HCT116 (cell line): Measurements from ENCODE around the gene AAR2. TPM values are rescaled to one million over a fixed set of nuclear protein-coding genes. Genes with fewer than 3 reads are reported as not detected.

Experiments used
- ATAC-seq: fragments of 200-7000 bp; cut with Tn5 transposase; 2 replicates; pipeline ENCODE4 v1.9.1; 2020; ENCODE audit warnings: mild to moderate bottlenecking, moderate library complexity
- BruUV-seq: library from RNA; stranded (reverse); fragments of 400-500 nt; replicated peaks from 2 replicates; lab custom pipeline; 2021; lab: Mats Ljungman, UMichigan
- CTCF ChIA-PET: fragments of 300-600 bp; sonication (Branson Sonifier 250); formaldehyde crosslinking; loops from one replicate; lab custom pipeline; 2021; ENCODE audit warnings: antibody characterized with exemption; lab: Charles Lee
- POLR2A ChIA-PET: fragments of 300-600, 350-600 bp; sonication (Branson Sonifier 250); formaldehyde crosslinking; loops from one replicate; lab custom pipeline; 2021; ENCODE audit warnings: antibody characterized with exemption; lab: Charles Lee
- RAD21 ChIA-PET, 2 experiments: fragments of 300-600 bp; sonication (Branson Sonifier 250); formaldehyde crosslinking; loops; one replicate each; lab custom pipeline; 2023; ENCODE audit warnings: low total read pairs in 2 of 2; ENCODE audit not compliant: uncharacterized antibody in 2 of 2, unreplicated experiment in 2 of 2, low non-redundant PET in 1 of 2; lab: Charles Lee
- DNase-seq: peaks from one replicate; pipeline ENCODE4 v3.0.0-alpha.2; 2010; ENCODE audit warnings: low read depth, low spot score
- H2AFZ ChIP-seq: fragments of 200-600 bp; shearing (Covaris generic), sonication (generic); 2 replicates; pipeline ENCODE4 v1.6.1; 2017; ENCODE audit warnings: low read depth, mixed run types, mixed read lengths, antibody characterized with exemption, low read length; ENCODE audit not compliant: poor library complexity, severe bottlenecking
- H3K27ac ChIP-seq: 2 replicates; pipeline ENCODE4 v1.5.1; 2012; ENCODE audit warnings: low read depth, low read length
- H3K27me3 ChIP-seq: fragments of 200-600 bp; sonication (generic); 2 replicates; pipeline ENCODE4 v1.6.1; 2016; ENCODE audit warnings: mixed run types, low read length, mixed read lengths; ENCODE audit not compliant: insufficient read depth
- H3K36me3 ChIP-seq, 2 experiments: fragments of 200-500 bp in 1 of 2; fragments of 200-600 bp in 1 of 2; sonication (Bioruptor generic) in 1 of 2; sonication (generic) in 1 of 2; 2 replicates each; pipeline versions ENCODE4 v1.5.1 to v1.6.1; 2014 to 2016; ENCODE audit warnings: low read length in 2 of 2, inconsistent platforms in 1 of 2, mixed read lengths in 1 of 2, mixed run types in 1 of 2; ENCODE audit not compliant: insufficient read depth in 2 of 2, control insufficient read depth in 1 of 2
- H3K4me1 ChIP-seq, 2 experiments: fragments of 200-600 bp in 1 of 2; sonication (generic) in 1 of 2; 2 replicates each; pipeline versions ENCODE4 v1.5.1 to v1.6.1; 2012 to 2017; ENCODE audit warnings: low read length in 2 of 2, inconsistent platforms in 1 of 2, mild to moderate bottlenecking in 1 of 2, mixed read lengths in 1 of 2, mixed run types in 1 of 2, moderate library complexity in 1 of 2; ENCODE audit not compliant: insufficient read depth in 2 of 2, control insufficient read depth in 1 of 2
- H3K4me2 ChIP-seq: fragments of 200-600 bp; sonication (generic); 2 replicates; pipeline ENCODE4 v1.6.1; 2017; ENCODE audit warnings: mixed run types, low read length, mixed read lengths
- H3K4me3 ChIP-seq, 2 experiments: fragments of 200-600 bp in 1 of 2; sonication (generic) in 1 of 2; replicated peaks in 1 of 2; 2 replicates each; pipeline ENCODE4 v1.5.1; 2011 to 2016; ENCODE audit warnings: low read length in 2 of 2, control low read depth in 1 of 2, low read depth in 1 of 2, mild to moderate bottlenecking in 1 of 2, mixed read lengths in 1 of 2, mixed run types in 1 of 2
- H3K79me2 ChIP-seq: fragments of 200-600 bp; sonication (generic); 2 replicates; pipeline ENCODE4 v1.6.1; 2017; ENCODE audit warnings: mild to moderate bottlenecking, mixed run types, low read length, moderate library complexity, mixed read lengths; ENCODE audit not compliant: insufficient read depth
- H3K9ac ChIP-seq: fragments of 200-600 bp; sonication (generic); 2 replicates; pipeline ENCODE4 v1.6.1; 2016; ENCODE audit warnings: low read length, mixed read lengths
- H3K9me2 ChIP-seq: fragments of 200-600 bp; sonication (generic), shearing (Covaris generic); 2 replicates; pipeline ENCODE4 v1.6.1; 2017; ENCODE audit warnings: mixed run types, mild to moderate bottlenecking, moderate library complexity; ENCODE audit not compliant: insufficient read depth
- H3K9me3 ChIP-seq, 2 experiments: fragments of 200-500 bp in 1 of 2; fragments of 200-600 bp in 1 of 2; sonication (Bioruptor generic) in 1 of 2; sonication (generic) in 1 of 2; 2 replicates each; pipeline ENCODE4 v1.6.1; 2014 to 2017; ENCODE audit warnings: low read length in 2 of 2, mixed read lengths in 2 of 2, inconsistent platforms in 1 of 2, low read depth in 1 of 2, mild to moderate bottlenecking in 1 of 2, mixed run types in 1 of 2, moderate library complexity in 1 of 2; ENCODE audit not compliant: control insufficient read depth in 1 of 2, insufficient read depth in 1 of 2
- H4K20me1 ChIP-seq: fragments of 200-600 bp; sonication (generic), shearing (Covaris generic); 2 replicates; pipeline ENCODE4 v1.6.1; 2017; ENCODE audit warnings: mixed run types, mild to moderate bottlenecking, moderate library complexity; ENCODE audit not compliant: insufficient read depth
- CTCF ChIP-seq, 3 experiments: fragments of 200-600 bp in 1 of 3; sonication (generic) in 1 of 3; IDR thresholded peaks in 2 of 3; conservative IDR thresholded peaks in 1 of 3; 2 replicates each; pipeline ENCODE4 v1.5.1; 2012 to 2017; ENCODE audit warnings: low read depth in 2 of 3, low read length in 2 of 3, antibody characterized with exemption in 1 of 3, borderline replicate concordance in 1 of 3, control low read depth in 1 of 3, mild to moderate bottlenecking in 1 of 3, mixed read lengths in 1 of 3, mixed run types in 1 of 3, moderate library complexity in 1 of 3; ENCODE audit not compliant: insufficient read depth in 1 of 3
- EZH2 ChIP-seq: fragments of 200-600 bp; sonication (generic); IDR thresholded peaks from 2 replicates; pipeline ENCODE4 v1.6.1; 2017; ENCODE audit warnings: antibody characterized with exemption, mixed run types
- MAX ChIP-seq: IDR thresholded peaks from 2 replicates; pipeline ENCODE4 v1.6.1; 2012
- POLR2A ChIP-seq: IDR thresholded peaks from 2 replicates; pipeline ENCODE4 v1.7.0; 2011; ENCODE audit warnings: borderline replicate concordance; ENCODE audit not compliant: insufficient read depth, insufficient read length; ENCODE audit errors: extremely low read depth
- REST ChIP-seq: IDR thresholded peaks from 2 replicates; pipeline ENCODE4 v1.6.1; 2012; ENCODE audit warnings: low read depth
- SIN3A ChIP-seq: IDR thresholded peaks from 2 replicates; pipeline ENCODE4 v1.6.1; 2012; ENCODE audit warnings: low read depth
- SP1 ChIP-seq: IDR thresholded peaks from 2 replicates; pipeline ENCODE4 v1.6.1; 2012; ENCODE audit warnings: low read depth
- SRF ChIP-seq: IDR thresholded peaks from 2 replicates; pipeline ENCODE4 v1.6.1; 2012; ENCODE audit warnings: low read depth
- YY1 ChIP-seq: IDR thresholded peaks from 2 replicates; pipeline ENCODE4 v1.6.1; 2011; ENCODE audit warnings: low read length, low read depth, moderate library complexity, mild to moderate bottlenecking; ENCODE audit not compliant: insufficient replicate concordance; ENCODE audit errors: extremely low read depth
- intact Hi-C: fragments of 100-400 bp; cut with micrococcal nuclease; formaldehyde crosslinking; loops from 2 replicates; pipeline ENCODE4 v1.10.0; 2022
- total RNA-seq: library from RNA; stranded (reverse); gene quantifications from one replicate; pipeline ENCODE4 v1.2.1, GENCODE V29; 2021; ENCODE audit not compliant: unreplicated experiment

Gene AAR2
- total RNA-seq, 1 experiment from 2014 or later = 23.3 TPM

- CTCF ChIA-PET = no interaction called here
- intact Hi-C loops = no loop called here
Measured at GRCh38 chr20:36254076-36254475, 17.8 kb downstream of the AAR2 start.

More at GRCh38 chr20:36254076-36254475, 17.8 kb downstream of the AAR2 start:
- ATAC-seq (no peak), DNase-seq (no peak)
- no peaks in the 10 kb centered on the region for H3K27me3 ChIP-seq
- no peak for TF ChIP-seq CTCF (IDR thresholded peaks at IDR 0.05 in 2 of 3, conservative IDR thresholded peaks at IDR 0.05 in 1 of 3; ENCODE audit: borderline replicate concordance in 1 of 3, insufficient read depth in 1 of 3, low read depth in 2 of 3, low read length in 2 of 3)
- TF ChIP-seq SIN3A = no peak
- TF ChIP-seq YY1 = no peak
- no peak for TF ChIP-seq SRF
- no peak for TF ChIP-seq SP1
- TF ChIP-seq POLR2A = no peak
- TF ChIP-seq MAX = no peak
- TF ChIP-seq EZH2 = no peak
- TF ChIP-seq REST = no peak
- no peak overlapping the region for H3K9ac ChIP-seq
- peaks cover 12 to 31% of the 10 kb centered on the region in 2 experiments; a peak in 3 of 4 replicates for H3K36me3 ChIP-seq
- ChIA-PET POLR2A (no interaction called here), RAD21 (no interaction called here)
- no peak overlapping the region for H3K4me2 ChIP-seq
- no peaks in the 10 kb centered on the region for H3K4me1 ChIP-seq
- no peaks in the 10 kb centered on the region for H3K9me2 ChIP-seq
- no peak overlapping the region for H2AFZ ChIP-seq
- H3K9me3 ChIP-seq = no peaks in the 10 kb centered on the region
- H3K79me2 ChIP-seq = peaks cover 31% of the 10 kb centered on the region
- BruUV-seq = no TSS peak
- no peaks in the 10 kb centered on the region; the same call in 1 of the 2 replicates for H4K20me1 ChIP-seq
- H3K4me3 ChIP-seq = no peak overlapping the region
- no peak overlapping the region for H3K27ac ChIP-seq
